OCI-LY7 (cell line): ENCODE results near the gene PLA2G10.

Experiments
- EZH2phosphoT487 ChIP-seq: fragments of 200-600 bp; sonication (generic); IDR thresholded peaks from 2 replicates; pipeline ENCODE4 v1.6.1; 2018; ENCODE audit warnings: low read depth, borderline replicate concordance, mild to moderate bottlenecking, mixed run types, antibody characterized with exemption, low read length, moderate library complexity, mixed read lengths
- TF ChIP-seq, protein P1 (sequence below): fragments of 200-600 bp; sonication (generic); conservative IDR thresholded peaks from 2 replicates; pipeline ENCODE4 v1.5.1; 2014; ENCODE audit warnings: mild to moderate bottlenecking, antibody characterized with exemption, low read length, moderate library complexity, mixed read lengths

DNA sequence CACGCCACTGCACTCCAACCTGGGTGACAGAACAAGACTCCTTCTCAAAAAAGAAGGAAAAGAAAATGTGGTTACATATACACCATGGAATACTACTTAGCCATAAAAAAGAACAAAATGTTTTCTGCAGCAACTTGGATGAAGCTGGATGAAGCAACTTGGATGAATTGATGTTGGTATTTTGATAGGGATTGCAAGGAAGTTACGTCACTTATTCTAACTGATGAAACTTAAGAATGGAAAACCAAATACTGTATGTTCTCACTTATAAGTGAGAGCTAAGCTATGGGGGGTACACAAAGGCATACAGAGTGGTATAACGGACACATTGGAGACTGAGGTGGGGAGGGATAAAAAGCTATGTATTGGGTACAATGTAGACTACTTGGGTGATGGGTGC, 17.5 kb downstream of the PLA2G10 start:
- no peak for TF ChIP-seq EZH2phosphoT487
- TF ChIP-seq, protein P1, sequence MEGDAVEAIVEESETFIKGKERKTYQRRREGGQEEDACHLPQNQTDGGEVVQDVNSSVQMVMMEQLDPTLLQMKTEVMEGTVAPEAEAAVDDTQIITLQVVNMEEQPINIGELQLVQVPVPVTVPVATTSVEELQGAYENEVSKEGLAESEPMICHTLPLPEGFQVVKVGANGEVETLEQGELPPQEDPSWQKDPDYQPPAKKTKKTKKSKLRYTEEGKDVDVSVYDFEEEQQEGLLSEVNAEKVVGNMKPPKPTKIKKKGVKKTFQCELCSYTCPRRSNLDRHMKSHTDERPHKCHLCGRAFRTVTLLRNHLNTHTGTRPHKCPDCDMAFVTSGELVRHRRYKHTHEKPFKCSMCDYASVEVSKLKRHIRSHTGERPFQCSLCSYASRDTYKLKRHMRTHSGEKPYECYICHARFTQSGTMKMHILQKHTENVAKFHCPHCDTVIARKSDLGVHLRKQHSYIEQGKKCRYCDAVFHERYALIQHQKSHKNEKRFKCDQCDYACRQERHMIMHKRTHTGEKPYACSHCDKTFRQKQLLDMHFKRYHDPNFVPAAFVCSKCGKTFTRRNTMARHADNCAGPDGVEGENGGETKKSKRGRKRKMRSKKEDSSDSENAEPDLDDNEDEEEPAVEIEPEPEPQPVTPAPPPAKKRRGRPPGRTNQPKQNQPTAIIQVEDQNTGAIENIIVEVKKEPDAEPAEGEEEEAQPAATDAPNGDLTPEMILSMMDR, result no peak
